Loucy (cell line): ENCODE data around the gene SLAMF6.
A peak's percentile ranks its signal among the peaks of the same experiment; 100 is the strongest.
"Not testable (repeated sequence)": the region's sequence is repeated elsewhere in the genome, so short reads cannot be mapped to it uniquely, and the experiment has no call there.

ENCODE experiments used
- H2AFZ ChIP-seq: fragments of 200-600 bp; sonication (generic); 2 replicates; pipeline ENCODE4 v1.6.0; 2016; ENCODE audit warnings: antibody characterized with exemption, mild to moderate bottlenecking, low read length, moderate library complexity
- H3F3A ChIP-seq: fragments of 200-600 bp; 2 replicates; pipeline ENCODE4 v1.6.0; 2016; ENCODE audit warnings: antibody characterized with exemption, low read depth, mild to moderate bottlenecking
- H3K27me3 ChIP-seq: fragments of 200-600 bp; sonication (generic); 2 replicates; pipeline ENCODE4 v1.6.1; 2014; ENCODE audit warnings: low read length, mild to moderate bottlenecking; ENCODE audit not compliant: insufficient read depth, poor library complexity, severe bottlenecking
- H3K36me3 ChIP-seq: fragments of 200-600 bp; sonication (generic); 2 replicates; pipeline ENCODE4 v1.6.1; 2016; ENCODE audit warnings: low read length; ENCODE audit not compliant: insufficient read depth
- H3K4me1 ChIP-seq: fragments of 200-600 bp; sonication (generic); 2 replicates; pipeline ENCODE4 v1.5.1; 2014; ENCODE audit warnings: low read length, mild to moderate bottlenecking; ENCODE audit not compliant: insufficient read depth, poor library complexity, severe bottlenecking
- H3K4me2 ChIP-seq: fragments of 200-600 bp; sonication (generic); 2 replicates; pipeline ENCODE4 v1.6.0; 2014; ENCODE audit warnings: antibody characterized with exemption, low read length, low read depth, mild to moderate bottlenecking; ENCODE audit not compliant: poor library complexity, severe bottlenecking
- H3K4me3 ChIP-seq: fragments of 200-600 bp; sonication (generic); 2 replicates; pipeline ENCODE4 v1.5.1; 2014; ENCODE audit warnings: low read length, mild to moderate bottlenecking, mixed read lengths; ENCODE audit not compliant: poor library complexity, severe bottlenecking
- H3K79me2 ChIP-seq: fragments of 200-600 bp; sonication (generic); 2 replicates; pipeline ENCODE4 v1.6.1; 2014; ENCODE audit warnings: low read length; ENCODE audit not compliant: insufficient read depth
- H3K9ac ChIP-seq: fragments of 200-600 bp; sonication (generic); 2 replicates; pipeline ENCODE4 v1.6.0; 2014; ENCODE audit warnings: mild to moderate bottlenecking, low read depth, low read length, moderate library complexity; ENCODE audit not compliant: poor library complexity, severe bottlenecking
- H3K9me2 ChIP-seq: fragments of 200-600 bp; sonication (generic); replicated peaks from 2 replicates; pipeline ENCODE4 v1.6.1; 2016; ENCODE audit warnings: low read depth, low read length, mixed read lengths
- H3K9me3 ChIP-seq: fragments of 200-600 bp; sonication (generic); 2 replicates; pipeline ENCODE4 v1.6.1; 2014; ENCODE audit warnings: mild to moderate bottlenecking, antibody characterized with exemption, low read length, low read depth; ENCODE audit not compliant: insufficient read depth
- H4K20me1 ChIP-seq: fragments of 200-600 bp; sonication (generic); 2 replicates; pipeline ENCODE4 v1.6.0; 2014; ENCODE audit warnings: antibody characterized with exemption, low read length, mild to moderate bottlenecking; ENCODE audit not compliant: insufficient read depth, poor library complexity, severe bottlenecking
- CTCF ChIP-seq: fragments of 200-600 bp; sonication (generic); conservative IDR thresholded peaks from 2 replicates; pipeline ENCODE4 v1.5.1; 2014; ENCODE audit warnings: mild to moderate bottlenecking, antibody characterized with exemption, low read length
- EZH2phosphoT487 ChIP-seq: fragments of 200-600 bp; IDR thresholded peaks from 2 replicates; pipeline ENCODE4 v1.6.1; 2018; ENCODE audit warnings: antibody characterized with exemption, mild to moderate bottlenecking, moderate library complexity, borderline replicate concordance

The SLAMF6 gene

GRCh38 chr1:160537714-160538665 lies 14.9 kb upstream of the SLAMF6 start:
- H3K9me2 ChIP-seq = no peaks in the 10 kb centered on the region
- no peaks in the 10 kb centered on the region for H3K36me3 ChIP-seq
- H3K4me3 ChIP-seq = no peak overlapping the region
- H3K9me3 ChIP-seq = peaks cover 18% of the 10 kb centered on the region; the same call in 1 of the 2 replicates
- peak overlapping the region; percentile 72 for H3K9ac ChIP-seq
- H4K20me1 ChIP-seq = no peaks in the 10 kb centered on the region
- H2AFZ ChIP-seq = no peak overlapping the region
- no peak overlapping the region for H3K4me2 ChIP-seq
- no peak for TF ChIP-seq CTCF
- no peak for TF ChIP-seq EZH2phosphoT487
- no peaks in the 10 kb centered on the region for H3K79me2 ChIP-seq
- H3F3A ChIP-seq = peaks cover 26% of the 10 kb centered on the region
- H3K27me3 ChIP-seq = no peaks in the 10 kb centered on the region
- H3K4me1 ChIP-seq = peaks cover 48% of the 10 kb centered on the region

- peak; percentile 41 for TF ChIP-seq CTCF
- TF ChIP-seq EZH2phosphoT487 = no peak
- Histone ChIP-seq H4K20me1 (no peaks in the 10 kb centered on the region), H3K9me3 (peaks cover 18% of the 10 kb centered on the region; the same call in 1 of the 2 replicates), H2AFZ (no peak overlapping the region), H3K4me2 (no peak overlapping the region), H3K9ac (no peak overlapping the region), H3F3A (peaks cover 14% of the 10 kb centered on the region), H3K9me2 (no peaks in the 10 kb centered on the region), H3K36me3 (no peaks in the 10 kb centered on the region), H3K79me2 (no peaks in the 10 kb centered on the region), H3K27me3 (no peaks in the 10 kb centered on the region), H3K4me3 (no peak overlapping the region), H3K4me1 (peaks cover 21% of the 10 kb centered on the region)
Observed at GRCh38 chr1:160534823-160535605, 12.0 kb upstream of the SLAMF6 start.

GRCh38 chr1:160532557-160532813 lies 9.4 kb upstream of the SLAMF6 start:
- H3K9me2 ChIP-seq, H3F3A ChIP-seq, H3K27me3 ChIP-seq, H3K4me2 ChIP-seq, H3K79me2 ChIP-seq, H3K4me3 ChIP-seq, H4K20me1 ChIP-seq, H3K4me1 ChIP-seq, H3K36me3 ChIP-seq, H2AFZ ChIP-seq, H3K9ac ChIP-seq: not testable (repeated sequence)
- H3K9me3 ChIP-seq = peaks cover 18% of the 10 kb centered on the region; the same call in 1 of the 2 replicates

- H4K20me1 ChIP-seq, H3F3A ChIP-seq, H2AFZ ChIP-seq, H3K36me3 ChIP-seq, H3K9me2 ChIP-seq, H3K27me3 ChIP-seq, H3K79me2 ChIP-seq, H3K4me1 ChIP-seq, H3K4me2 ChIP-seq, H3K4me3 ChIP-seq, H3K9ac ChIP-seq: not testable (repeated sequence)
- H3K9me3 ChIP-seq = peaks cover 18% of the 10 kb centered on the region; the same call in 1 of the 2 replicates
Observed at GRCh38 chr1:160531809-160532556, 8.9 kb upstream of the SLAMF6 start.

GRCh38 chr1:160529401-160529952 lies 6.4 kb upstream of the SLAMF6 start:
- H3K27me3 ChIP-seq, H3K4me2 ChIP-seq, H3K79me2 ChIP-seq, H3K36me3 ChIP-seq, H3K4me1 ChIP-seq, H4K20me1 ChIP-seq, H3K9ac ChIP-seq, H2AFZ ChIP-seq, H3K9me3 ChIP-seq, H3K4me3 ChIP-seq, H3K9me2 ChIP-seq, H3F3A ChIP-seq: not testable (repeated sequence)
